Measurements from ENCODE around the gene POU5F1. TPM values are rescaled to one million over a fixed set of nuclear protein-coding genes. Genes with fewer than 3 reads are reported as not detected.

POU5F1 gene
- total and polyA plus RNA-seq, 9 of the 15 experiments (the other 6 are each of a cell fraction or from before 2014, with no cell fraction given): 0.06 to 2.0 (median 0.10) TPM; not detected in 6

- no peak overlapping the region for H2AFZ ChIP-seq (ENCODE audit: low read depth, low read length)
- H3K27ac ChIP-seq (ENCODE audit: extremely low read depth, low read depth, low read length): no peak overlapping the region
- no TSS peak for BruUV-seq (replicated peaks)
- intact Hi-C loops (cut with micrococcal nuclease): no loop called here
- DNase-seq (ENCODE audit: extremely low read depth in 1 of 4, low spot score in 3 of 4) (no peak), FAIRE-seq (no peak), ATAC-seq (no peak)
- H3K4me1 ChIP-seq (replicated peaks in 1 of 2; ENCODE audit: control insufficient read depth in 2 of 2, insufficient read depth in 2 of 2, low read length in 2 of 2): peaks cover 11 to 17% of the 10 kb centered on the region in 2 experiments
- H3K36me3 ChIP-seq (ENCODE audit: control insufficient read depth, insufficient read depth, low read length): no peaks in the 10 kb centered on the region
- no peak overlapping the region for H3K9ac ChIP-seq (ENCODE audit: insufficient read depth in 1 of 2, low read depth in 2 of 2, low read length in 2 of 2)
- no peak overlapping the region for H3K4me3 ChIP-seq
- H3K4me2 ChIP-seq (ENCODE audit: insufficient read depth, low read length): no peak overlapping the region
- H4K20me1 ChIP-seq (replicated peaks; ENCODE audit: control insufficient read depth, insufficient read depth, low read length): no peaks in the 10 kb centered on the region
- no peaks in the 10 kb centered on the region for H3K79me2 ChIP-seq (ENCODE audit: control insufficient read depth, insufficient read depth, low read length)
- H3K27me3 ChIP-seq (ENCODE audit: control insufficient read depth in 2 of 2, insufficient read depth in 2 of 2, low read length in 2 of 2): no peaks in the 10 kb centered on the region
- H3K9me3 ChIP-seq (replicated peaks; ENCODE audit: control insufficient read depth, insufficient read depth, low read depth, low read length): no peaks in the 10 kb centered on the region
- in situ Hi-C loops (cut with MboI): no loop called here
- POLR2A ChIA-PET: interaction anchor here (1.1 kb wide), 1 partner anchor 16 kb away, joined by 7 read pairs; no protein-coding TSS in a partner anchor
- H3K9me1 ChIP-seq (ENCODE audit: control insufficient read depth, insufficient read depth, low read length): no peaks in the 10 kb centered on the region
- WGBS (ENCODE audit: insufficient coverage, low coverage, missing lambda C conversion rate): 67% methylated on average over 8 of the region's 8 CpGs
- CTCF ChIA-PET (ENCODE audit: low intra/inter-chr PET ratio): no interaction called here
- no peak for TF ChIP-seq ZNF639 (CRISPR knock-in tag; conservative IDR thresholded peaks at IDR 0.05 in 1 of 2, IDR thresholded peaks at IDR 0.05 in 1 of 2)
- TF ChIP-seq, protein P1, sequence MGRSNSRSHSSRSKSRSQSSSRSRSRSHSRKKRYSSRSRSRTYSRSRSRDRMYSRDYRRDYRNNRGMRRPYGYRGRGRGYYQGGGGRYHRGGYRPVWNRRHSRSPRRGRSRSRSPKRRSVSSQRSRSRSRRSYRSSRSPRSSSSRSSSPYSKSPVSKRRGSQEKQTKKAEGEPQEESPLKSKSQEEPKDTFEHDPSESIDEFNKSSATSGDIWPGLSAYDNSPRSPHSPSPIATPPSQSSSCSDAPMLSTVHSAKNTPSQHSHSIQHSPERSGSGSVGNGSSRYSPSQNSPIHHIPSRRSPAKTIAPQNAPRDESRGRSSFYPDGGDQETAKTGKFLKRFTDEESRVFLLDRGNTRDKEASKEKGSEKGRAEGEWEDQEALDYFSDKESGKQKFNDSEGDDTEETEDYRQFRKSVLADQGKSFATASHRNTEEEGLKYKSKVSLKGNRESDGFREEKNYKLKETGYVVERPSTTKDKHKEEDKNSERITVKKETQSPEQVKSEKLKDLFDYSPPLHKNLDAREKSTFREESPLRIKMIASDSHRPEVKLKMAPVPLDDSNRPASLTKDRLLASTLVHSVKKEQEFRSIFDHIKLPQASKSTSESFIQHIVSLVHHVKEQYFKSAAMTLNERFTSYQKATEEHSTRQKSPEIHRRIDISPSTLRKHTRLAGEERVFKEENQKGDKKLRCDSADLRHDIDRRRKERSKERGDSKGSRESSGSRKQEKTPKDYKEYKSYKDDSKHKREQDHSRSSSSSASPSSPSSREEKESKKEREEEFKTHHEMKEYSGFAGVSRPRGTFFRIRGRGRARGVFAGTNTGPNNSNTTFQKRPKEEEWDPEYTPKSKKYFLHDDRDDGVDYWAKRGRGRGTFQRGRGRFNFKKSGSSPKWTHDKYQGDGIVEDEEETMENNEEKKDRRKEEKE (IDR thresholded peaks at IDR 0.05; ENCODE audit: borderline replicate concordance in 1 of 2, control insufficient read depth in 1 of 2, low read depth in 2 of 2, low read length in 1 of 2): no peak
- TF ChIP-seq ETV5 (CRISPR knock-in tag; IDR thresholded peaks at IDR 0.05; ENCODE audit: low read depth): no peak
- TF ChIP-seq, protein P2, sequence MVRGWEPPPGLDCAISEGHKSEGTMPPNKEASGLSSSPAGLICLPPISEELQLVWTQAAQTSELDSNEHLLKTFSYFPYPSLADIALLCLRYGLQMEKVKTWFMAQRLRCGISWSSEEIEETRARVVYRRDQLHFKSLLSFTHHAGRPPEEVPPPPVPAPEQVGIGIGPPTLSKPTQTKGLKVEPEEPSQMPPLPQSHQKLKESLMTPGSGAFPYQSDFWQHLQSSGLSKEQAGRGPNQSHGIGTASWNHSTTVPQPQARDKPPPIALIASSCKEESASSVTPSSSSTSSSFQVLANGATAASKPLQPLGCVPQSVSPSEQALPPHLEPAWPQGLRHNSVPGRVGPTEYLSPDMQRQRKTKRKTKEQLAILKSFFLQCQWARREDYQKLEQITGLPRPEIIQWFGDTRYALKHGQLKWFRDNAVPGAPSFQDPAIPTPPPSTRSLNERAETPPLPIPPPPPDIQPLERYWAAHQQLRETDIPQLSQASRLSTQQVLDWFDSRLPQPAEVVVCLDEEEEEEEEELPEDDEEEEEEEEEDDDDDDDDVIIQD (CRISPR knock-in tag; IDR thresholded peaks at IDR 0.05): no peak
- TF ChIP-seq ZBTB12 (CRISPR knock-in tag; IDR thresholded peaks at IDR 0.05): no peak
- TF ChIP-seq RCOR1 (IDR thresholded peaks at IDR 0.05; ENCODE audit: borderline replicate concordance in 1 of 2, low read depth in 2 of 2, low read length in 2 of 2): no peak
- TF ChIP-seq ZNF121 (CRISPR knock-in tag; conservative IDR thresholded peaks at IDR 0.05): no peak
- no peak for TF ChIP-seq DNMT1 (IDR thresholded peaks at IDR 0.05)
- TF ChIP-seq POLR2A (conservative IDR thresholded peaks at IDR 0.05): no peak
- no peak for TF ChIP-seq ZC3H8 (IDR thresholded peaks at IDR 0.05)
- TF ChIP-seq NELFE (IDR thresholded peaks at IDR 0.05; ENCODE audit: insufficient read depth, insufficient read length): no peak
- TF ChIP-seq PHB (CRISPR knock-in tag; IDR thresholded peaks at IDR 0.05): no peak
- TF ChIP-seq ZFPM2 (CRISPR knock-in tag; IDR thresholded peaks at IDR 0.05): no peak
- TF ChIP-seq KAT7 (CRISPR knock-in tag; IDR thresholded peaks at IDR 0.05; ENCODE audit: borderline replicate concordance): no peak
- TF ChIP-seq MCM3 (IDR thresholded peaks at IDR 0.05): no peak
- TF ChIP-seq TCFL5 (CRISPR knock-in tag; conservative IDR thresholded peaks at IDR 0.05): no peak
- TF ChIP-seq SMAD2 (IDR thresholded peaks at IDR 0.05; ENCODE audit: low read depth, low read length): no peak
- TF ChIP-seq ARHGAP35 (IDR thresholded peaks at IDR 0.05; ENCODE audit: partially characterized antibody): no peak
These were observed 9.4 kb upstream of the POU5F1 start for GRCh38 chr6:31179896-31180295.
